Measurements from ENCODE around the gene COLEC11.

DNA sequence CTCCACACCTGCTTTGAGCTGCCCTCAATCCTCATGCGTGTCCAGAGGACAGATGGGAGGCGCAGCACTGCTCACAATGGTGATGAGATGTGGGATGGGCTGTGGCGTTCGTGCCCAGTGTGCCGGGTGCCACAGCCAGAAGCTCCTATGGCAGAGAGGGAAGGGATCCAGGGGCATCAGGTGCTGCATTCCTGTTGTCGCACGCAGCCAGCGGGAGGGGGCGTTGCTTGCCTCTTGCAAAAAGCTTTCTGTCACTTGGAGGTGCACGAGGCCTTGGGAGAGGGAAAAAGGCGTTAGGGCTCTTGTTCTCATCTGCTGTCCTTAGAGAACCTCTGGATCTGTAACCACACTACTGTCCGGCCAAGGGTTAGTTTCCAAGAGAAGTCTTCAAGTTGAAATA is 33.9 kb downstream of the COLEC11 start:
- no peak for TF ChIP-seq ZBTB8A (tag by site-specific recombination; IDR thresholded peaks at IDR 0.05)
- no peak for TF ChIP-seq YY1 (tag by site-specific recombination; IDR thresholded peaks at IDR 0.05)
- TF ChIP-seq, protein P1, sequence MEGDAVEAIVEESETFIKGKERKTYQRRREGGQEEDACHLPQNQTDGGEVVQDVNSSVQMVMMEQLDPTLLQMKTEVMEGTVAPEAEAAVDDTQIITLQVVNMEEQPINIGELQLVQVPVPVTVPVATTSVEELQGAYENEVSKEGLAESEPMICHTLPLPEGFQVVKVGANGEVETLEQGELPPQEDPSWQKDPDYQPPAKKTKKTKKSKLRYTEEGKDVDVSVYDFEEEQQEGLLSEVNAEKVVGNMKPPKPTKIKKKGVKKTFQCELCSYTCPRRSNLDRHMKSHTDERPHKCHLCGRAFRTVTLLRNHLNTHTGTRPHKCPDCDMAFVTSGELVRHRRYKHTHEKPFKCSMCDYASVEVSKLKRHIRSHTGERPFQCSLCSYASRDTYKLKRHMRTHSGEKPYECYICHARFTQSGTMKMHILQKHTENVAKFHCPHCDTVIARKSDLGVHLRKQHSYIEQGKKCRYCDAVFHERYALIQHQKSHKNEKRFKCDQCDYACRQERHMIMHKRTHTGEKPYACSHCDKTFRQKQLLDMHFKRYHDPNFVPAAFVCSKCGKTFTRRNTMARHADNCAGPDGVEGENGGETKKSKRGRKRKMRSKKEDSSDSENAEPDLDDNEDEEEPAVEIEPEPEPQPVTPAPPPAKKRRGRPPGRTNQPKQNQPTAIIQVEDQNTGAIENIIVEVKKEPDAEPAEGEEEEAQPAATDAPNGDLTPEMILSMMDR (tag by site-specific recombination; IDR thresholded peaks at IDR 0.05), result no peak
- TF ChIP-seq, protein P2, sequence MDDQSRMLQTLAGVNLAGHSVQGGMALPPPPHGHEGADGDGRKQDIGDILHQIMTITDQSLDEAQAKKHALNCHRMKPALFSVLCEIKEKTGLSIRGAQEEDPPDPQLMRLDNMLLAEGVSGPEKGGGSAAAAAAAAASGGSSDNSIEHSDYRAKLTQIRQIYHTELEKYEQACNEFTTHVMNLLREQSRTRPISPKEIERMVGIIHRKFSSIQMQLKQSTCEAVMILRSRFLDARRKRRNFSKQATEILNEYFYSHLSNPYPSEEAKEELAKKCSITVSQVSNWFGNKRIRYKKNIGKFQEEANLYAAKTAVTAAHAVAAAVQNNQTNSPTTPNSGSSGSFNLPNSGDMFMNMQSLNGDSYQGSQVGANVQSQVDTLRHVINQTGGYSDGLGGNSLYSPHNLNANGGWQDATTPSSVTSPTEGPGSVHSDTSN (CRISPR knock-in tag; IDR thresholded peaks at IDR 0.05), result no peak
- no peak for TF ChIP-seq ZNF830 (tag by site-specific recombination; IDR thresholded peaks at IDR 0.05; ENCODE audit: low read depth)

Data from HEK293 (cell line).